Activated CD4-positive, alpha-beta T cell treated with anti-CD3 and anti-CD28 coated beads, Interleukin-2, amount 50 U/mL, for 24 hours (primary cell): ENCODE data around the gene MYH11.
"Not testable (repeated sequence)": the region's sequence is repeated elsewhere in the genome, so short reads cannot be mapped to it uniquely, and the experiment has no call there.

ENCODE experiments used
- DNase-seq, 2 donors: peaks; one replicate each; pipeline ENCODE4 v3.0.0-alpha.2; 2020; ENCODE audit warnings: low read depth in 1 of 2, low spot score in 1 of 2

The MYH11 gene

GRCh38 chr16:15757077-15757386, 99.8 kb downstream of the MYH11 start:
- DNase-seq: no peak

DNA sequence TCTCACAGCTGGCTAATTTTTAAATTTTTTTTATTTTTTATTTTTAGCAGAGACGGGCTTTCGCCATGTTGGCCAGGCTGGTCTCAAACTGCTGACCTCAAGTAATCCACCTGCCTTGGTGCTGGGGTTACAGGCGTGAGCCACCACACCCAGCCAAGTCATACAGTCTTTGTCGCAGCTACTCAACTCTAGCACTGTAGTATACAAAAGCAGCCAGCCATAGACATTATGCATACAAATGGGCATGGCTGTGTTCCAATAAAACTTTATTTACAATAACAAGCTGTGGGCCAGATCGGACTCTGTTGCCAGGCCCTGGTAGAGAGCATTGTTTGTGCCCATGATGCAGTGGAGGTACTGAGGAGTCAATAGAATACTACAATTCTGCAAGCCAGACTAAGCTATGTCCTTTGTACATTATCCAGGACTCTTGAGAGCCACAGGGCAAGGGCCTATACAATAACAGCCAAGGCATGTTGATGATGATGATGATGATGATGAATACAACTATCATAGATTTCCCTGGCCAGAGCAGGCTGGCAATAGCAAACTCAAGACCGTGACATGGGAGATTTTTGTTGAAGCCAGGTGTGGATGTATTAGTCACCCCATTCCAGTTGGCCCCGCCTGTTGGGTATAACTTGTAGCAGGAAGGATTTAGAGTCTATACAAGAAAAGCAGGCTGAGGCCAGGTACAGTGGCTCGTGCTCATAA, 101.8 kb downstream of the MYH11 start:
- DNase-seq: no peak

GRCh38 chr16:15752717-15753488, 103.9 kb downstream of the MYH11 start:
- no peak for DNase-seq

DNA sequence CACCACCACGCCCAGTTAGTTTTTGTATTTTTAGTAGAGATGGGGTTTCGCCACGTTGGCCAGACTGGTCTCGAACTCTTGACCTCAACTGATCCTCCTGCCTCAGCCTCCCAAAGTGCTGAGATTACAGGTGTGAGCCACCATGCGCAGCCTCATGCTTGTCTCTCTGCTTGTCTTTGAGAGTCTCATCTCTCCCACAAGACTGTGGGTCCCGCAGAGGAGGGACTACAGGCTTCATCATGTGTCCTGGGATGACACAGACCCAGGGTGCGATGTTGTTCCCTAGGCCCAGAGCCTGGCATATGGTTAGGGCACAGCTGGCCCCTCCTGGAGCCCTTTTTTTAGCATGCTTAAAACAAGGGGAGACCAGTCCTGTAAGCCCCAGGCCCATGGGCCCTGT, 104.9 kb downstream of the MYH11 start:
- DNase-seq: no peak

DNA sequence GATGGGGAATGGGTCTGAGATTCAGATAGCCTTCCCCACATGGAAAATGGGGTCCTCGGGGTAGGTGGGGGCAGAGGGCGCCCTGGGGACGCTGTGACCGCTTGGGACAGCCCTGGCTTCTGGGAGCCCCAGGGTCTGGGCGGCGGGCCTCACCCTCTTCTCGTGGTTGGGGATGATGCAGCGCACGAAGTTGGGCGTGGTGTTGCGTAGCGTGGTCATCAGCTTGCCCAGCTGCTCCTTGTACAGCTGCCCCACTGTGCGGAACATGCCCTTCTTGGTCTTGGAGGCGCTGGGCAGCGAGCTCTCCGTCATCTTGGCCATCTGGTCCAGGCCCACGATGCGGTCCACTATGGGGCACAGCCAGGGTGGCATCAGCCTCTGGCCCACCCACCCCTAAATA, 106.8 kb downstream of the MYH11 start:
- no peak for DNase-seq

DNA sequence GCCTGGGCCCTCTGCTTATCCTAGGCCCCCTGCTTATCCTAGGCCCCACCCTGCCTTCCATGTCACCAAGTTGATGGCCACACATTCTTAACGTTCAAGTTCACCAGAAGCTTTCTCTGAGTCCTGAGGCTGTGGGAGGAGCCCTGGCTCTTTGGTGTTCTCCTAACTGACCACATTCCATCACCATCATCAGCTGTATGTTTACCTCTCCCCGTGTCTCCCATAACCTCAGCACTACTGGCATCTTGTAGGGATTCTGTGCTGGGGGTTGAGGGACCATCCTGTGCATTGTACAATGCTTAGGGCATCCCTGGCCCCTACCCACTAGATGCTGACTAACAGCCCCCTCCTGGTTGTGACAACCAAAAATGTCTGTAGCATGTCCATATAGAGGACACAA, 107.5 kb downstream of the MYH11 start:
- DNase-seq: no peak

GRCh38 chr16:15748654-15749053, 108.2 kb downstream of the MYH11 start:
- DNase-seq: no peak

GRCh38 chr16:15747937-15748336, 108.9 kb downstream of the MYH11 start:
- no peak for DNase-seq

GRCh38 chr16:15746332-15746731, 110.5 kb downstream of the MYH11 start:
- DNase-seq: no peak

DNA sequence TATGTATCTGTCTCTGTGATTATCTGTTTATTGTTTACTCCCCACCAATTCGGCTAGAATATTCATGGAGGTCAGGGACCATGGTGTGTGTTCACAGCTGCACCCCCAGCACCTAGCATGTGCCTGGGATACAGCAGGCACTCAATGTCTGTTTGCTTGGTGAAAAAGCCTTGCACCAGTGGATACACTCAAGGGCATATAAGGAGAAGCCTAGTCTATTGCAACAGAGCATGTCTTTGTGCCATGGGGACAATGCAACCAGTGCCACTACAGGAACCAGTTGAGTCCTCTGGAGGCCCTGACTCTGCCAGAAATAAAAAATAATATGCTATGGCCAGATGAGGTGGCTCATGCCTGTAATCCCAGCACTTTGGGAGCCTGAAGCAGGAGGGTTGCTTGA, 113.2 kb downstream of the MYH11 start:
- DNase-seq: no peak

DNA sequence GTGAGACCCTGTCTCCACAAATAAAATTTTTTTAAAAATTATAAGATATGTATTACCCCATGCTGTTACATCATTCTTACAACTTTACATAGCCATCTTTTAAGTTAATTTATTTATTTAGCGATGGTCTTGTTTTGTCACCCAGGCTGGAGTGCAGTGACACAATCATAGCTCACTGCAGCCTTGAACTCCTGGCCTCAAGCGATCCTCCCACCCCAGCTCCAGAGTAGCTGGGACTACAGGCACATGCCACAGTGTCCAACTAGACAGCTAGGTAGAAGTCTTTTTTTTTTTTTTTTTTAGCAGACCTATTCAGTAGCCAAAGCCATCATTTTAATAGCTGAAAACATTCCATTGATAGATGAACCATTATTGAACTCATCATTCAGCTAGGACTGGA, 114.1 kb downstream of the MYH11 start:
- no peak for DNase-seq

GRCh38 chr16:15741207-15741871, 115.5 kb downstream of the MYH11 start:
- no peak for DNase-seq

- DNase-seq: no peak
These were observed 116.9 kb downstream of the MYH11 start for GRCh38 chr16:15739950-15740349.

DNA sequence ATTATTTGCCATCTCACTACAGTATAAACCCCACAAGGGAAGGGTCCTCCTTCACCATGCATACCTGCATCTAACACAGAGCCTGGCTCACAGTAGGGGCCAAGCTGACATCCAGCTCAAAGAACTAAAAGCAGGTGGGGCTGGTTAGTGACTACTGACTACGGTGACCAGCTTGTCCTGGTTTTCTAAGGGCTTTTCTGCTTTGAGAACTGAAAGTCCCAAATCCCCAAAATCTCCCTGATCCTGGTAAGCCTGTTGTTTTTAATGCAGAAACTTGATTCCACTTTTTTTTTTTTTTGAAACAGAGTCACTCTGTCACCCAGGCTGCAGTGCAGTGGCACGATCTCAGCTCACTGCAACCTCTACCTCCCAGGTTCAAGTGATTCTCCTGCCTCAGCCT, 117.4 kb downstream of the MYH11 start:
- DNase-seq: no peak

DNA sequence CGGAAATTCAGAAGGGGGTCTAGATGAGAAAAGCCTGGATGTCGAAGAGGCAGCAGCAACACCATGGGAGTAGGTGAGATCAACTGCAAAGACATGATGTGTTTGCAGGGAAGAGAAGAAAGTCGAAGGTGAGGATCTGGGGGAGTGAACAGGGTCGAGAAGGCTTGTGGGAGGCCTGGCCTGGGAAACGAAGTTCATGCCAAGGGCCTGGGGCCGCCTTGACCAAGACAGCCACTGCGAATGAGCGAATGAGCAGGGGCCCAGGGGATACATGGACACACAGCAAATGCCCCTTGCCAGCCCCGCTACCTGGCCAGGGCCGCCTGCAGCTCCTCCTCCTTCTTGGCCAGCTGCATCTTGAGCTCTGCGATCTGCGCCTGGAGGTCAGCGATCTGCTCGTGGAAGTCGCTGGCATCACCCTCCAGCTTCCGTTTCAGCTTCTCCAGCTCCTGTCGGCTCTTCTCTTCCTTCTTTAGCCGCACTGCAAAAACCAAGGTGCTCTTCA, 119.6 kb downstream of the MYH11 start:
- no peak for DNase-seq

GRCh38 chr16:15736529-15736928, 120.3 kb downstream of the MYH11 start:
- no peak for DNase-seq

DNA sequence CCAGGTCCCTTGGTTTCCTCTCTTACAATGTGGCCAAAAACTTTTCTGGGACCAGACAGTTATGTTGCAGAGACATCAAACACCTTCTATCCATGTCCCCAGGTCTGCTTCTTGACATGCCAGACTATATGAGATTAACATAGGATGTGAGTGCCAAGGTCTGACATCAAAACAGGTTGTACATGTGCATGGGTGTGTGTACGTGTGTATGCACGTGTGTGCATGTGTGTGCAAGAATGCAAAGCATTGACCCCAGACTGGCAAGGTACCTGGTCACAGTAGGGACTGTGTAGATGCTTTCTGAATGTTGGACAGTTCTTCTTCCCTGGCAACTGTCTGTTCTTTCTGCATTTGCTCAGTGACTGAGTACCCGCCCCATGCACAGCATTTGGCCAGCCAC, 121.2 kb downstream of the MYH11 start:
- DNase-seq: no peak

GRCh38 chr16:15732416-15732815, 124.4 kb downstream of the MYH11 start:
- no peak for DNase-seq

DNA sequence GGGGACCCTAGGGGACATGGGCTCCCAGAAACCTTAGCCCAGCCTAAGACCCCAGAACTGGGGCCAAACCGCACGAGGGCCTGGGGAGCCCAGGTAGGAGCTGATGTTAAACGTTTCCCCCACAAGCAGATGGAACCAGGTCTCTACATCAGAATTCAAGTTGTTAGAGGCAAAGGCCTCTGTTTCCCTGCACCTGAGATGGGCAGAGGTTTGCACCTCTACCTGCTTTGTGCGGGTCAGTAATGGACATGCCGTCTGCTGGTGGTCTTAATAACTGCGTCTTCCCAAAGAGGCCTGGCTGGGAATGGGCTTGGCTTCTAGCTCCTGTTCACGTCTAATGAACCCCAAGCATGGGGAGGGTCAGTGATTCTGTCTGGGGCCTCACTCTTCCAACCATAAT, 127.7 kb downstream of the MYH11 start:
- DNase-seq: no peak

- not testable (repeated sequence) for DNase-seq
These were observed 129.1 kb downstream of the MYH11 start for GRCh38 chr16:15727697-15728096.

DNA sequence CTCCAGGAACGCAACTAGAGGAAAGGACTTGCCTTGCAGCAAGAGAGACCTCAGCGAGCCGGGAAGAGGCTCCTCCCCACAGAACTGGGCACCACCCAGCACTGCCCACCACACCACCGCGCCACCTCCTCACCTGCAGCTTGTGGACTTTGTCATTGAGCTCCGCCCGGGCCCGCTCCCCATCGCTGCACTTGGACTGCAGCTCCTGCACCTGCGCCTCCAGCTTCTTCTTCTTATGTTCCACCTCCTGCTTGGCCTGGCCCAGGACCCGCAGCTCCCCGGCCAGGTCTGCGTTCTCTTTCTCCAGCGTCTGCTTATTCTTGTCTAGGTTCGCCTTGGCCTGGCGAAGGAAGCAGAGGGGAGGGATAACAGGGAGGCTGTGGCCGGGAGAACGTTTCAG, 130.1 kb downstream of the MYH11 start:
- DNase-seq: no peak

DNA sequence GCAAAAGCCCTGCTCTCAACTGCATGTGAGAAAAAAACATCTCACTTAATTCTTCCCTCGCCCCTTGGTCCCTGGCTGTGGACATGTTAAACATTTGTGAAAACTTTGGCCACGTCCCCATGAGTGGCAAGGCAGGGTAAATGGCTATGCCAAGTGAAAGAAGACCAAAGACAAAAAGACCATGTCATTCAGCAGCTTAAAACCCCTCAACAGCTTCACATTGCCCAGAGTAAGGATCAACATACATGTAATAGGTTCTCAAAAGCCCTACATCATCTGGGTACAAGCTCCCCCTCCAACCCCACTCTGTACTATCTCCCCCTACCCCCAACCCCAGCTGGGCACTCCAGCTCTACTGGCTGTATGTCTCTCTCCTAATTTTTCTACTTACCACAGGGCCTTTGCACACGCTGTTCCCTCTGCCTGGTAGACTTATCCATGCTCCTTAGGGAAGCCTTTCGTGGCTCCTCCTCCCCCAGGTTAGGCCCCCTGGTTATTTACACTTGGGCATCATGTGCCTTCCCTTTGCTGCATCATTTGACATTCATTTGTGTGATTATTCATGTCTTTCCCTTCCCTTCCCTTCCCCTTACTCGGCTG, 131.1 kb downstream of the MYH11 start:
- DNase-seq: no peak
